AG04450 (cell line): Measurements from ENCODE around the gene APELA. TPM values are rescaled to one million over a fixed set of nuclear protein-coding genes. Genes with fewer than 3 reads are reported as not detected.

Experiments
- CTCF ChIA-PET: fragments of 300-600, 350-600 bp; formaldehyde crosslinking; extraction: SDS; loops from one replicate; lab custom pipeline; 2022; ENCODE audit warnings: antibody characterized with exemption, inconsistent platforms; lab: Charles Lee
- POLR2A ChIA-PET: fragments of 350-600 bp; formaldehyde crosslinking; extraction: SDS; loops from one replicate; lab custom pipeline; 2021; ENCODE audit warnings: antibody characterized with exemption, inconsistent platforms; lab: Yijun Ruan, JAX
- DNase-seq: peaks from one replicate; pipeline ENCODE4 v3.0.0-alpha.2; 2011; ENCODE audit warnings: low read depth, low spot score
- H3K27ac ChIP-seq: one replicate; pipeline ENCODE4 v1.5.1; 2012; ENCODE audit warnings: low read depth, low read length, control low read depth
- H3K27me3 ChIP-seq: one replicate; pipeline ENCODE4 v1.6.0; 2012; ENCODE audit warnings: low read length; ENCODE audit not compliant: control insufficient read depth, insufficient read depth
- H3K4me3 ChIP-seq: 2 replicates; pipeline ENCODE4 v1.5.1; 2011; ENCODE audit warnings: mild to moderate bottlenecking, low read depth, low read length, control low read depth
- H3K9me3 ChIP-seq: 2 replicates; pipeline ENCODE4 v1.5.1; 2012; ENCODE audit warnings: low read length; ENCODE audit not compliant: control insufficient read depth, insufficient read depth
- CTCF ChIP-seq: IDR thresholded peaks from 2 replicates; pipeline ENCODE4 v1.5.1; 2011; ENCODE audit warnings: low read depth, low read length, control low read depth, inconsistent platforms
- polyA minus RNA-seq: library from RNA; depleted of rRNA, polyadenylated mRNA; stranded (reverse); fragments of >200 nt; gene quantifications from 2 replicates; pipeline ENCODE4 v1.2.3, GENCODE V29; 2011; rRNA and poly(A)+ RNA removed
- polyA plus RNA-seq: library from polyadenylated mRNA; depleted of rRNA; stranded (reverse); fragments of >200 nt; gene quantifications from 2 replicates; pipeline ENCODE4 v1.2.3, GENCODE V29; 2011; rRNA removed

APELA gene
- polyA plus RNA-seq (not detected in 2 replicates), polyA minus RNA-seq (not detected in 2 replicates)

GRCh38 chr4:164876700-164877324, at the start of gene APELA:
APELA (plus strand) TSS chr4:164877178; CDS start chr4:164877332, 154 bp downstream.
- H3K27ac ChIP-seq, result no peak within 1 kb of the TSS
- no peak within 1 kb of the TSS for H3K4me3 ChIP-seq
- DNase-seq, result no peak
- TF ChIP-seq CTCF, result no peak
- ChIA-PET POLR2A (no interaction called here), CTCF (no interaction called here)
- H3K9me3 ChIP-seq, result peaks cover 4% of the 10 kb centered on the region
- no peaks in the 10 kb centered on the region for H3K27me3 ChIP-seq

GRCh38 chr4:164828955-164829354, 48.0 kb upstream of the APELA start:
- no peaks in the 10 kb centered on the region for H3K27me3 ChIP-seq
- no peak overlapping the region for H3K27ac ChIP-seq
- peaks cover 5% of the 10 kb centered on the region; the same call in 1 of the 2 replicates for H3K9me3 ChIP-seq
- H3K4me3 ChIP-seq, result no peak overlapping the region
- no peak for TF ChIP-seq CTCF
- POLR2A ChIA-PET, result no interaction called here
- DNase-seq, result no peak
- CTCF ChIA-PET, result no interaction called here

GRCh38 chr4:164846566-164846965, 30.4 kb upstream of the APELA start:
- no peak for DNase-seq
- POLR2A ChIA-PET, result no interaction called here
- Histone ChIP-seq H3K4me3 (no peak overlapping the region), H3K27me3 (no peaks in the 10 kb centered on the region), H3K9me3 (peaks cover 2% of the 10 kb centered on the region), H3K27ac (no peak overlapping the region)
- CTCF ChIA-PET, result interaction anchor here (0.6 kb wide), 1 partner anchor 378 kb away, joined by 7 read pairs; no protein-coding TSS in a partner anchor
- no peak for TF ChIP-seq CTCF

- CTCF ChIA-PET, result no interaction called here
- Histone ChIP-seq H3K9me3 (peaks cover 2% of the 10 kb centered on the region), H3K27ac (no peak overlapping the region), H3K4me3 (no peak overlapping the region), H3K27me3 (no peaks in the 10 kb centered on the region)
- no peak for DNase-seq
- TF ChIP-seq CTCF, result no peak
- POLR2A ChIA-PET, result no interaction called here
Measured at GRCh38 chr4:164847016-164847415, 30.0 kb upstream of the APELA start.

- no peak for DNase-seq
- no peak for TF ChIP-seq CTCF
- no peak overlapping the region for H3K4me3 ChIP-seq
- POLR2A ChIA-PET, result no interaction called here
- peaks cover under 1% of the 10 kb centered on the region for H3K9me3 ChIP-seq
- CTCF ChIA-PET, result no interaction called here
- no peaks in the 10 kb centered on the region for H3K27me3 ChIP-seq
- no peak overlapping the region for H3K27ac ChIP-seq
Measured at GRCh38 chr4:164847967-164848649, 28.9 kb upstream of the APELA start.
